Neural cell (in vitro differentiated cells): ENCODE data around the gene ZNF253. TPM values are rescaled to one million over a fixed set of nuclear protein-coding genes. Genes with fewer than 3 reads are reported as not detected.
"Not testable (repeated sequence)": the region's sequence is repeated elsewhere in the genome, so short reads cannot be mapped to it uniquely, and the experiment has no call there.

Experiments
- H2AFZ ChIP-seq: fragments of 200-600, 300-800 bp; sonication (generic), shearing (Covaris generic); 2 replicates; pipeline ENCODE4 v1.6.0; 2014; ENCODE audit warnings: low read depth, mild to moderate bottlenecking, antibody characterized with exemption, low read length, moderate library complexity
- H3F3A ChIP-seq: fragments of 200-600 bp; shearing (Covaris generic); 2 replicates; pipeline ENCODE4 v1.6.1; 2016; ENCODE audit warnings: mild to moderate bottlenecking, moderate library complexity, mixed read lengths, antibody characterized with exemption, low read length; ENCODE audit not compliant: insufficient read depth, poor library complexity, severe bottlenecking
- H3K27ac ChIP-seq: fragments of 200-600, 300-800 bp; sonication (generic), shearing (Covaris generic); 2 replicates; pipeline ENCODE4 v1.5.1; 2014; ENCODE audit warnings: mild to moderate bottlenecking, low read length, moderate library complexity
- H3K27me3 ChIP-seq: fragments of 300-800, 200-600 bp; sonication (generic), shearing (Covaris generic); 2 replicates; pipeline ENCODE4 v1.6.0; 2014; ENCODE audit warnings: mild to moderate bottlenecking, low read depth, low read length, moderate library complexity; ENCODE audit not compliant: insufficient read depth
- H3K36me3 ChIP-seq: fragments of 300-800, 200-600 bp; sonication (generic), shearing (Covaris generic); 2 replicates; pipeline ENCODE4 v1.5.1; 2014; ENCODE audit warnings: mild to moderate bottlenecking, antibody characterized with exemption, low read length, moderate library complexity; ENCODE audit not compliant: insufficient read depth
- H3K4me2 ChIP-seq: fragments of 300-800, 200-600 bp; sonication (generic), shearing (Covaris generic); 2 replicates; pipeline ENCODE4 v1.6.0; 2014; ENCODE audit warnings: mild to moderate bottlenecking, low read length
- H3K4me3 ChIP-seq: fragments of 300-800, 200-600 bp; sonication (generic), shearing (Covaris generic); 2 replicates; pipeline ENCODE4 v1.5.1; 2014; ENCODE audit warnings: mild to moderate bottlenecking, low read length, moderate library complexity
- H3K79me2 ChIP-seq: fragments of 200-600 bp; shearing (Covaris generic); replicated peaks from 2 replicates; pipeline ENCODE4 v1.6.0; 2014; ENCODE audit warnings: mild to moderate bottlenecking, low read length, moderate library complexity; ENCODE audit not compliant: insufficient read depth
- H3K9ac ChIP-seq: fragments of 300-800, 200-600 bp; sonication (generic), shearing (Covaris generic); 2 replicates; pipeline ENCODE4 v1.6.1; 2016; ENCODE audit warnings: mild to moderate bottlenecking, low read length, mixed read lengths
- H3K9me2 ChIP-seq: fragments of 200-600 bp; shearing (Covaris generic); 2 replicates; pipeline ENCODE4 v1.6.1; 2016; ENCODE audit warnings: mild to moderate bottlenecking, low read length, mixed read lengths; ENCODE audit not compliant: insufficient read depth
- H3K9me3 ChIP-seq: fragments of 200-600, 300-800 bp; sonication (generic), shearing (Covaris generic); 2 replicates; pipeline ENCODE4 v1.6.1; 2016; ENCODE audit warnings: mild to moderate bottlenecking, mixed run types, low read length, moderate library complexity, mixed read lengths
- H4K20me1 ChIP-seq: fragments of 200-600 bp; shearing (Covaris generic); 2 replicates; pipeline ENCODE4 v1.6.1; 2016; ENCODE audit warnings: mild to moderate bottlenecking, mixed run types; ENCODE audit not compliant: insufficient read depth
- CTCF ChIP-seq: fragments of 450-650 bp; IDR thresholded peaks from 2 replicates; pipeline ENCODE4 v1.5.1; 2014; ENCODE audit warnings: antibody characterized with exemption, mild to moderate bottlenecking, moderate library complexity; ENCODE audit not compliant: poor library complexity, severe bottlenecking
- EP300 ChIP-seq: fragments of 450-650 bp; conservative IDR thresholded peaks from 2 replicates; pipeline ENCODE4 v1.6.1; 2014; ENCODE audit warnings: antibody characterized with exemption, mild to moderate bottlenecking, moderate library complexity; ENCODE audit not compliant: poor library complexity, severe bottlenecking
- EZH2 ChIP-seq: fragments of 200-600, 300-800 bp; shearing (Covaris generic), sonication (generic); IDR thresholded peaks from 2 replicates; pipeline ENCODE4 v1.6.1; 2014; ENCODE audit warnings: antibody characterized with exemption, low read length, borderline replicate concordance, mild to moderate bottlenecking; ENCODE audit not compliant: insufficient read depth, poor library complexity, severe bottlenecking
- MXI1 ChIP-seq: fragments of 450-650 bp; conservative IDR thresholded peaks from 2 replicates; pipeline ENCODE4 v1.6.1; 2014; ENCODE audit warnings: antibody characterized with exemption, mild to moderate bottlenecking; ENCODE audit not compliant: poor library complexity, severe bottlenecking
- POLR2AphosphoS5 ChIP-seq: IDR thresholded peaks from 2 replicates; pipeline ENCODE4 v1.6.1; 2012
- RAD21 ChIP-seq: fragments of 450-650 bp; conservative IDR thresholded peaks from 2 replicates; pipeline ENCODE4 v1.6.1; 2014; ENCODE audit warnings: antibody characterized with exemption, mild to moderate bottlenecking, moderate library complexity
- REST ChIP-seq: IDR thresholded peaks from 2 replicates; pipeline ENCODE4 v1.6.1; 2012; ENCODE audit warnings: borderline replicate concordance
- SMC3 ChIP-seq: fragments of 450-650 bp; conservative IDR thresholded peaks from 2 replicates; pipeline ENCODE4 v1.6.1; 2014; ENCODE audit warnings: antibody characterized with exemption, mild to moderate bottlenecking, moderate library complexity; ENCODE audit not compliant: poor library complexity
- TAF1 ChIP-seq: IDR thresholded peaks from 2 replicates; pipeline ENCODE4 v1.6.1; 2012; ENCODE audit warnings: low read depth
- polyA plus RNA-seq: library from polyadenylated mRNA; depleted of rRNA; stranded (reverse); fragments of >200 nt; gene quantifications from 2 replicates; pipeline ENCODE4 v1.2.3, GENCODE V29; 2014

Gene ZNF253
- polyA plus RNA-seq, 1 donor from 2014 or later, result 25.9 TPM

- Histone ChIP-seq H3K4me2 (no peak overlapping the region), H3K9me3 (no peaks in the 10 kb centered on the region), H3K27ac (no peak overlapping the region), H2AFZ (no peak overlapping the region), H3K9ac (no peak overlapping the region), H3K9me2 (no peaks in the 10 kb centered on the region), H3K36me3 (no peaks in the 10 kb centered on the region), H3K79me2 (no peaks in the 10 kb centered on the region), H4K20me1 (no peaks in the 10 kb centered on the region), H3F3A (no peaks in the 10 kb centered on the region), H3K4me3 (no peak overlapping the region), H3K27me3 (no peaks in the 10 kb centered on the region)
- TF ChIP-seq POLR2AphosphoS5, result no peak
- TF ChIP-seq REST, result no peak
- no peak for TF ChIP-seq RAD21
- TF ChIP-seq EP300, result no peak
- TF ChIP-seq EZH2, result no peak
- no peak for TF ChIP-seq MXI1
- no peak for TF ChIP-seq TAF1
- TF ChIP-seq CTCF, result no peak
- TF ChIP-seq SMC3, result no peak
These were observed 17.9 kb upstream of the ZNF253 start for GRCh38 chr19:19847781-19848180.

GRCh38 chr19:19849056-19849455 lies 16.6 kb upstream of the ZNF253 start:
- H3K36me3 ChIP-seq, result no peaks in the 10 kb centered on the region
- H3K9ac ChIP-seq, result no peak overlapping the region
- H3K27ac ChIP-seq, result no peak overlapping the region
- no peak overlapping the region for H3K4me3 ChIP-seq
- no peaks in the 10 kb centered on the region for H3K9me2 ChIP-seq
- H4K20me1 ChIP-seq, result no peaks in the 10 kb centered on the region
- no peaks in the 10 kb centered on the region for H3K79me2 ChIP-seq
- TF ChIP-seq SMC3 (no peak), EZH2 (no peak), POLR2AphosphoS5 (no peak), EP300 (no peak), RAD21 (no peak), CTCF (no peak), MXI1 (no peak), TAF1 (no peak), REST (no peak)
- H3F3A ChIP-seq, result no peaks in the 10 kb centered on the region
- no peaks in the 10 kb centered on the region for H3K27me3 ChIP-seq
- no peak overlapping the region for H2AFZ ChIP-seq
- no peak overlapping the region for H3K4me2 ChIP-seq
- H3K9me3 ChIP-seq, result no peaks in the 10 kb centered on the region

- H3K27ac ChIP-seq, H3F3A ChIP-seq, H3K9me3 ChIP-seq, H4K20me1 ChIP-seq, H3K27me3 ChIP-seq, H3K4me3 ChIP-seq, H3K36me3 ChIP-seq, H3K79me2 ChIP-seq, H3K9ac ChIP-seq, H2AFZ ChIP-seq, H3K9me2 ChIP-seq, H3K4me2 ChIP-seq: not testable (repeated sequence)
These were observed 13.9 kb upstream of the ZNF253 start for GRCh38 chr19:19851740-19852139.
